ENCODE measurements around the gene PRSS38. TPM values are rescaled to one million over a fixed set of nuclear protein-coding genes. Genes with fewer than 3 reads are reported as not detected.

The PRSS38 gene
- total and polyA plus RNA-seq, 5 donors = not detected

- H3K4me1 ChIP-seq (ENCODE audit: control insufficient read depth, insufficient read depth, low read length) = no peaks in the 10 kb centered on the region
Measured at GRCh38 chr1:227883073-227883520, 67.6 kb downstream of the PRSS38 start.

DNA sequence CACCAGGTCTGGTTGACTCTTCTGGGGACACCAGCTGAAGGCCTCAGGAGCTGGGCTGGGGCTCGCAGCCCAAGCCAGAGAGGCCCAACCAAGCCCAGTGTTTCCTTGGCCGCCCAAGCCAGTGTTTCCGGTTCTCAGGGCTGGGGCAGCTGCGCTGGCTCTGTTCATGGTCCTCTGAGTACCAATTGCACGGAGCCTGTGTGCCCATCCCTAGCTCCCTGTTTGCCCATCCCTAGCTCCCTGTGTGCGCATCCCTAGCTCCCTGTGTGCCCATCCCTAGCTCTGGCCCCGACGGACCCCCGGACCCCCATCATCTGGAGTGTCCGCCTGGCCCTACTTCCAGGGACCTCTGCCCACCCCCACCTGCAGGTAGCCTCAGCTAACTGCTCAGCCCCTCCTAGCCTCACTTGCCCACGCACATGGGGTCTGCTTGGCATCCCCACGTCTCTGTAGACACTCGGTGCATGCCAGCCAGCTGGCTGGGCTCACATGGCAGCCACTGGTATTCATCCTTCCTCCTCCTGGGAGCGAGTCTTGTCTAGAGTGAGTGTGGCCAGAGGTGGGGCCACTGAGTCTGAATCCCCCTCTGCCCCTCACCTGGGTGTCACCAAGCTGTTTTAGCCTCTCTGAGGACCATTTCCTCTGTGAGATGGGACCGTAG, 68.3 kb downstream of the PRSS38 start:
- Histone ChIP-seq H3K27ac (ENCODE audit: low read length) (no peak overlapping the region), H3K27me3 (ENCODE audit: control insufficient read depth, insufficient read depth) (no peaks in the 10 kb centered on the region), H3K4me3 (ENCODE audit: low read length) (no peak overlapping the region), H3K4me1 (ENCODE audit: control insufficient read depth, insufficient read depth, low read length) (no peaks in the 10 kb centered on the region), H3K9me3 (ENCODE audit: control insufficient read depth, low read length) (no peaks in the 10 kb centered on the region)
- intact Hi-C loops (cut with DNase I) = no loop called here
- ATAC-seq (no peak), DNase-seq (peak in 1 of 3 donors; percentile 44)
- 92% methylated on average over 15 of the region's 15 CpGs for WGBS

More at GRCh38 chr1:227883073-227883520, 67.6 kb downstream of the PRSS38 start:
- WGBS = 88% methylated on average over 9 of the region's 9 CpGs
- H3K27ac ChIP-seq (ENCODE audit: low read length) = no peak overlapping the region
- no peaks in the 10 kb centered on the region for H3K27me3 ChIP-seq (ENCODE audit: control insufficient read depth, insufficient read depth)
- intact Hi-C loops (cut with DNase I) = no loop called here
- ATAC-seq (no peak), DNase-seq (peak in 1 of 3 donors; percentile 42)
- no peaks in the 10 kb centered on the region for H3K9me3 ChIP-seq (ENCODE audit: control insufficient read depth, low read length)
- H3K4me3 ChIP-seq (ENCODE audit: low read length) = no peak overlapping the region

GRCh38 chr1:227884370-227885134, 69.1 kb downstream of the PRSS38 start:
- H3K27me3 ChIP-seq (ENCODE audit: control insufficient read depth, insufficient read depth) = no peaks in the 10 kb centered on the region
- WGBS = 88% methylated on average over 15 of the region's 15 CpGs

DNA sequence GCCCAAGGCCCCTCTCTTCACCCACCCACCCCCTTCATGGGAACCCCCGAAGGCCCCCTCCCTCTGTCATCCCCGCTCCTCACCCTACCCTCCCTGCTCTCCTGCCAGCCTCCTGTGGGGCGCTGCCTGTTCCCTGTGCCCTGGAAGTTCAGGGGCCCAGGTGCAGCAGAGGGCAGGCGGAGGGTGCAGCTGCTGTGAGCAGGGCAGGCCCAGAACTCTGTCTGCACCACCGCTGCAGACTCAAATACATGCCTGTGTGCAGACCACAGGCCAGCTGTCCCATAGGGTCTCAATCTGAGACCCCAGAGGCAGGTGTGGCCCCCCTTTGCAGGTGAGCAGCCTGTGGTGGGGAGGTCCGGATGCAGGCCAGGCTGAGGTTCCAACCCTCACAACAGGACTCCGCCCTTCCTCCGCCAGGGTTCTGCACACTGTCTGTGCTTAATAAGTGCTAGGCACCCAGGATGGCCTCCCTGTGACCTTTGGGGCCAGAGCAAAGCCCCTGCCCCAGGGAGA, 69.7 kb downstream of the PRSS38 start:
- H3K4me1 ChIP-seq (ENCODE audit: control insufficient read depth, insufficient read depth, low read length) = no peaks in the 10 kb centered on the region
- DNase-seq (peak in 2 of 3 donors; percentile 62 to 63), ATAC-seq (no peak)
- WGBS = 91% methylated on average over 8 of the region's 8 CpGs
- H3K9me3 ChIP-seq (ENCODE audit: control insufficient read depth, low read length) = no peaks in the 10 kb centered on the region
- no peaks in the 10 kb centered on the region for H3K27me3 ChIP-seq (ENCODE audit: control insufficient read depth, insufficient read depth)
- no peak overlapping the region for H3K4me3 ChIP-seq (ENCODE audit: low read length)
- intact Hi-C loops (cut with DNase I) = no loop called here
- no peak overlapping the region for H3K27ac ChIP-seq (ENCODE audit: low read length)

More at GRCh38 chr1:227884370-227885134, 69.1 kb downstream of the PRSS38 start:
- Histone ChIP-seq H3K4me3 (ENCODE audit: low read length) (no peak overlapping the region), H3K9me3 (ENCODE audit: control insufficient read depth, low read length) (no peaks in the 10 kb centered on the region), H3K4me1 (ENCODE audit: control insufficient read depth, insufficient read depth, low read length) (no peaks in the 10 kb centered on the region), H3K27ac (ENCODE audit: low read length) (no peak overlapping the region)
- intact Hi-C loops (cut with DNase I) = no loop called here
- peak in 2 of 3 donors; percentile 50 to 52 for DNase-seq
- ATAC-seq = no peak

- DNase-seq (peak; percentile 86 to 93 (median 88)), ATAC-seq (peak; percentile 6 to 54)
- H3K9me3 ChIP-seq (ENCODE audit: control insufficient read depth, low read length) = no peaks in the 10 kb centered on the region
- H3K27me3 ChIP-seq (ENCODE audit: control insufficient read depth, insufficient read depth) = no peaks in the 10 kb centered on the region
- no peak overlapping the region for H3K27ac ChIP-seq (ENCODE audit: low read length)
- WGBS = 47% methylated on average over 14 of the region's 14 CpGs
- intact Hi-C loops (cut with DNase I) = no loop called here
- H3K4me1 ChIP-seq (ENCODE audit: control insufficient read depth, insufficient read depth, low read length) = no peaks in the 10 kb centered on the region
- no peak overlapping the region for H3K4me3 ChIP-seq (ENCODE audit: low read length)
Measured at GRCh38 chr1:227885648-227886502, 70.4 kb downstream of the PRSS38 start.

DNA sequence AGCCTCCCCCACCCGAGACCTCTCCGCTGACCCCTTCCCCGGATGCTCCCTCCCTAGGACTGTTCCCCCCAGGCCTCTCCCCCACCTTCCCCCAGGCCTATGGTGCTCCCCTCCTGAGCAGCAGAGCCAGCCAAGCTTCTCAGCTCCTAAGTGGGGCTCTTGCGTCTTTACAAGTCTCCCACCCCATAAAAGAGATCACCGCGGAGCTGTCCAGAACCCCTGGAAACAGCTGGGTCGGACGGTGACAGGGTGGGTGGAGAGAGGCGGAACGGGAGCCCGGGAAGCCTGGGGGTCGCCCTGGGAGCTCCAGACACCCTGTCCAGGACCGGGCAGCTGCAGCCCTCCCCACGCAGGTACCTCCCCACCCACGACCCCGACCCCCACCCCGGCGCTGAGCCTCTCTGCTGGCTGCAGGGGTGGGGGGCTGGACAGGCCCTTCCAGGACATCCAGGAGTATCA, 71.1 kb downstream of the PRSS38 start:
- ATAC-seq (no peak), DNase-seq (peak in 2 of 3 donors; percentile 58 to 72)
- H3K27me3 ChIP-seq (ENCODE audit: control insufficient read depth, insufficient read depth) = no peaks in the 10 kb centered on the region
- no peaks in the 10 kb centered on the region for H3K9me3 ChIP-seq (ENCODE audit: control insufficient read depth, low read length)
- H3K4me3 ChIP-seq (ENCODE audit: low read length) = peak overlapping the region; percentile 58
- H3K4me1 ChIP-seq (ENCODE audit: control insufficient read depth, insufficient read depth, low read length) = no peaks in the 10 kb centered on the region
- WGBS = 12% methylated on average over 18 of the region's 18 CpGs
- intact Hi-C loops (cut with DNase I) = no loop called here
- peak overlapping the region; percentile 22 for H3K27ac ChIP-seq (ENCODE audit: low read length)

DNA sequence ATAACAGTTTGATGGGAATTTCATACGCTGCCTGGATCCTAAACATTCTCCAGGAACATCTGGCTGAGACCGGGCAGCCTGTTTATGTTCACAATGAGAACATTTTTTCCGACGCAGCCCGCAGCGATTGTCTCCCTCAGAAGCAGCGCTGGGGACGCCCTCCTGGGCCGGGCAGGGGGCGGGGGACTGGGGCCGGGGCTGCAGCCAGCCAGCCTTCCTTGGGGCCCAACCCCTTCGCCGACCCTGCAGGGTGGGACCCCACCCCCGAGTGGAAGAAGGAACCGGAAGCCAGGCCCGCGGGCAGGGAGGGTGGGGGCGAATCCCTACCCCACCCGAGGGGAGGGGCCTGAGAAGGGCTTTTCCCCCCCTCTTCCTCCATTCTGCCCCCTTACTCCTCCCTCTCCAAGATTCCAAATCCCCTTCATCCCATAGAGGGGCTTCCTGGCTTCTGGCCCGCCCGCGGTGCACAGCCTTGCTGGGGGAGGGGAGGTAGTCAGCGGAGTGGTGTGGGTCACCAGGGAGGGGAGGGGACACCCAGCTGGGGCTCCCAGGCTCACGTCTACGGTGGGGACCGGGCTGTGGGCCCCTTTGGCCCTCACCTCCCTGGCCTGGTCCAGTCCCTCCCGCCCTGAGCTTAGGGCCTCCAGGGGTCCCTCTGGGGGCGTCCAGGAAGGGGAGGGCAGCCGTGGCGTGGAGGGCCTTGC, 71.7 kb downstream of the PRSS38 start:
- 2% methylated on average over 30 of the region's 30 CpGs for WGBS
- Histone ChIP-seq H3K27ac (ENCODE audit: low read length) (peak overlapping the region; percentile 87), H3K4me1 (ENCODE audit: control insufficient read depth, insufficient read depth, low read length) (no peaks in the 10 kb centered on the region), H3K9me3 (ENCODE audit: control insufficient read depth, low read length) (no peaks in the 10 kb centered on the region), H3K4me3 (ENCODE audit: low read length) (peak overlapping the region; percentile 58), H3K27me3 (ENCODE audit: control insufficient read depth, insufficient read depth) (no peaks in the 10 kb centered on the region)
- DNase-seq (peak; percentile 85 to 96 (median 94)), ATAC-seq (peak; percentile 86 to 91)
- intact Hi-C loops (cut with DNase I) = no loop called here

DNA sequence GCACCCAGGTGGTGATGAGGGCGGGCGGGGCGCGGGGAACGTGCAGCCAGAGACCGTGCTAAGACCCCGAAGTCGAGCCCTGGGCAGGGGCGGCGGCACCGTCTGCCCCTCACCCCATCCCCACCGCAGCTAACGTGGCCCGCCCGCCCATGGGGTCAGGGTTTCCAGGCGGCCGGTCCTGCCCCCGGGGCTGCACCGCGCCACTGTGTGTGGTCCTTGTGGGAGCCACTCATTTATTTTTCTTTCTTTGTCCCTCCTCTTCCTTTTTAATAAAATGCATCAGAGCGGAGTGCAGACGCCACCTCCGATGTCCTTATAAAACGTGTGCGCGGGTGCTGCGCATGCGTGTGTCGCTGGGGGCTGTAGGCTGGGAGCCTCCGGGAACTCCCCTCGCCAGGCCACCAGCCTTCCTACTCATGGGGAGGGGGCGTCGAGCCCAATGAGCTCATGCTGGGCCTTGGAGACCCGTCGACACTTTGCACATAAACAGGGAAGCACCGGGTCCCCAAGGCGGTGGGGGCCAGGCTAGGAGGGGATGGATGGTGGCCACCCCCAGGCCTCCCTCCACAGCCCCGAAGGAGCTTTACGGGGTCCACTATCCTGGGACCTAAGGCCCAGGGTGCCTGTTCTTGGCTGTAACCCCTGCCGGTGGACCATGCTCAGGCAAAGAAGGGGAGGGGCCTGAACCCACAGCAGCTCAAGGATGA, 72.4 kb downstream of the PRSS38 start:
- no peaks in the 10 kb centered on the region for H3K4me1 ChIP-seq (ENCODE audit: control insufficient read depth, insufficient read depth, low read length)
- WGBS = 17% methylated on average over 40 of the region's 40 CpGs
- no peaks in the 10 kb centered on the region for H3K27me3 ChIP-seq (ENCODE audit: control insufficient read depth, insufficient read depth)
- DNase-seq (peak; percentile 80 to 94 (median 90)), ATAC-seq (peak; percentile 89 to 91)
- peak overlapping the region; percentile 58 for H3K4me3 ChIP-seq (ENCODE audit: low read length)
- peak overlapping the region; percentile 87 for H3K27ac ChIP-seq (ENCODE audit: low read length)
- intact Hi-C loops (cut with DNase I) = no loop called here
- H3K9me3 ChIP-seq (ENCODE audit: control insufficient read depth, low read length) = no peaks in the 10 kb centered on the region

- intact Hi-C loops (cut with DNase I) = no loop called here
- no peak overlapping the region for H3K4me3 ChIP-seq (ENCODE audit: low read length)
- 93% methylated on average over 8 of the region's 8 CpGs for WGBS
- no peaks in the 10 kb centered on the region for H3K27me3 ChIP-seq (ENCODE audit: control insufficient read depth, insufficient read depth)
- H3K27ac ChIP-seq (ENCODE audit: low read length) = no peak overlapping the region
- no peaks in the 10 kb centered on the region for H3K9me3 ChIP-seq (ENCODE audit: control insufficient read depth, low read length)
- no peaks in the 10 kb centered on the region for H3K4me1 ChIP-seq (ENCODE audit: control insufficient read depth, insufficient read depth, low read length)
- ATAC-seq (no peak), DNase-seq (peak in 2 of 3 donors; percentile 39 to 43)
Measured at GRCh38 chr1:227888404-227889046, 73.0 kb downstream of the PRSS38 start.

Measured in right cardiac atrium (tissue), 5 donors.